GM12878 (cell line): ENCODE results near the gene PGM2L1. TPM values are rescaled to one million over a fixed set of nuclear protein-coding genes. Genes with fewer than 3 reads are reported as not detected.

Source experiments
- ATAC-seq: fragments of 200-7000 bp; cut with Tn5 transposase; 3 replicates; pipeline ENCODE4 v1.9.1; 2020; ENCODE audit warnings: mild to moderate bottlenecking, moderate library complexity
- BruUV-seq: library from RNA; stranded (reverse); fragments of 400-500 nt; replicated peaks from 2 replicates; lab custom pipeline; 2021; lab: Mats Ljungman, UMichigan
- CTCF ChIA-PET: fragments of 300-600 bp; sonication (Branson Sonifier 250); formaldehyde crosslinking; extraction: SDS; loops from one replicate; lab custom pipeline; 2021; ENCODE audit warnings: inconsistent platforms; lab: Yijun Ruan, JAX
- POLR2A ChIA-PET: fragments of 350-600 bp; formaldehyde crosslinking; extraction: SDS; loops from one replicate; lab custom pipeline; 2021; ENCODE audit warnings: inconsistent platforms; lab: Charles Lee
- RAD21 ChIA-PET: fragments of 300-600 bp; sonication (Branson Sonifier 250); formaldehyde crosslinking; loops from one replicate; lab custom pipeline; 2023; ENCODE audit warnings: antibody characterized with exemption; ENCODE audit not compliant: unreplicated experiment; lab: Charles Lee
- SMC1A ChIA-PET: fragments of 300-600 bp; sonication (Branson Sonifier 250); formaldehyde crosslinking; loops from one replicate; lab custom pipeline; 2023; ENCODE audit not compliant: unreplicated experiment, uncharacterized antibody; lab: Charles Lee
- DNase-seq: peaks from one replicate; pipeline ENCODE4 v3.0.0-alpha.2; 2011; ENCODE audit warnings: low read depth, low spot score
- FAIRE-seq: peaks from 3 replicates; lab custom pipeline; 2011; peaks lifted over from hg19 to GRCh38; lab: Jason Lieb, UNC
- H2AFZ ChIP-seq: 2 replicates; pipeline ENCODE4 v1.6.0; 2011; ENCODE audit warnings: low read depth, low read length, control low read depth; ENCODE audit not compliant: control insufficient read depth
- H3K27ac ChIP-seq: 2 replicates; pipeline ENCODE4 v1.5.1; 2011; ENCODE audit warnings: control low read depth; ENCODE audit not compliant: control insufficient read depth, insufficient read depth
- H3K27me3 ChIP-seq, 2 experiments: replicated peaks in 1 of 2; 2 replicates each; pipeline versions ENCODE4 v1.6.0 to v1.6.1; 2011; ENCODE audit warnings: low read length in 1 of 2; ENCODE audit not compliant: control insufficient read depth in 2 of 2, insufficient read depth in 2 of 2
- H3K36me3 ChIP-seq, 2 experiments: 2 replicates each; pipeline ENCODE4 v1.5.1; 2011; ENCODE audit warnings: low read length in 1 of 2; ENCODE audit not compliant: control insufficient read depth in 2 of 2, insufficient read depth in 2 of 2
- H3K4me1 ChIP-seq: 2 replicates; pipeline ENCODE4 v1.6.1; 2011; ENCODE audit warnings: mild to moderate bottlenecking, low read length, moderate library complexity, mixed read lengths; ENCODE audit not compliant: control insufficient read depth, insufficient read depth
- H3K4me2 ChIP-seq: 2 replicates; pipeline ENCODE4 v1.6.0; 2011; ENCODE audit warnings: control low read depth; ENCODE audit not compliant: control insufficient read depth, insufficient read depth
- H3K4me3 ChIP-seq: fragments of 200-600 bp; sonication (generic); 2 replicates; pipeline ENCODE4 v1.5.1; 2016
- H3K79me2 ChIP-seq: 2 replicates; pipeline ENCODE4 v1.6.0; 2011; ENCODE audit warnings: low read length; ENCODE audit not compliant: control insufficient read depth, insufficient read depth
- H3K9ac ChIP-seq: 2 replicates; pipeline ENCODE4 v1.8.0; 2011; ENCODE audit warnings: low read length, control low read depth, mixed read lengths; ENCODE audit not compliant: control insufficient read depth, insufficient read depth
- H3K9me3 ChIP-seq: replicated peaks from 3 replicates; pipeline ENCODE4 v1.5.1; 2011; ENCODE audit warnings: mild to moderate bottlenecking, low read length; ENCODE audit not compliant: control insufficient read depth, insufficient read depth
- H4K20me1 ChIP-seq: 2 replicates; pipeline ENCODE4 v1.6.0; 2011; ENCODE audit not compliant: control insufficient read depth, insufficient read depth
- CREB1 ChIP-seq: IDR thresholded peaks from 2 replicates; pipeline ENCODE4 v1.6.1; 2012; ENCODE audit warnings: low read depth, mild to moderate bottlenecking, inconsistent platforms
- CREM ChIP-seq: IDR thresholded peaks from 2 replicates; pipeline ENCODE4 v1.6.1; 2014; ENCODE audit warnings: antibody characterized with exemption, low read depth
- E2F4 ChIP-seq: IDR thresholded peaks from 2 replicates; pipeline ENCODE4 v1.6.1; 2012; ENCODE audit warnings: low read depth, low read length, improper control_type of control experiment
- KLF5 ChIP-seq: fragments of 450-650 bp; IDR thresholded peaks from 2 replicates; pipeline ENCODE4 v1.6.1; 2014; ENCODE audit warnings: mild to moderate bottlenecking; ENCODE audit not compliant: partially characterized antibody
- MEF2A ChIP-seq: IDR thresholded peaks from 2 replicates; pipeline ENCODE4 v1.6.1; 2011; ENCODE audit warnings: low read depth, mild to moderate bottlenecking, low read length, moderate library complexity; ENCODE audit not compliant: insufficient read depth
- NFYA ChIP-seq: IDR thresholded peaks from 2 replicates; pipeline ENCODE4 v1.6.1; 2011; ENCODE audit warnings: low read depth, mild to moderate bottlenecking, low read length, improper control_type of control experiment, borderline replicate concordance
- PAX5 ChIP-seq: IDR thresholded peaks from 2 replicates; pipeline ENCODE4 v1.6.1; 2011; ENCODE audit warnings: low read depth, low read length, borderline replicate concordance
- PAX8 ChIP-seq: fragments of 450-650 bp; IDR thresholded peaks from 2 replicates; pipeline ENCODE4 v1.6.1; 2017; ENCODE audit warnings: mild to moderate bottlenecking, moderate library complexity
- POLR2AphosphoS2 ChIP-seq: IDR thresholded peaks from 2 replicates; pipeline ENCODE4 v1.6.1; 2011; ENCODE audit warnings: low read depth, mild to moderate bottlenecking, low read length, improper control_type of control experiment, moderate library complexity
- REST ChIP-seq: IDR thresholded peaks from 2 replicates; pipeline ENCODE4 v1.6.1; 2012; ENCODE audit warnings: mild to moderate bottlenecking, low read depth, low read length
- RFX5 ChIP-seq: IDR thresholded peaks from 2 replicates; pipeline ENCODE4 v1.6.1; 2011; ENCODE audit warnings: low read depth, low read length, improper control_type of control experiment
- SIX5 ChIP-seq: IDR thresholded peaks from 2 replicates; pipeline ENCODE4 v1.6.1; 2011; ENCODE audit warnings: mild to moderate bottlenecking, low read depth, low read length, moderate library complexity; ENCODE audit not compliant: severe bottlenecking
- SP1 ChIP-seq: IDR thresholded peaks from one replicate; pipeline ENCODE4 v1.6.1; 2011; ENCODE audit warnings: low read depth, low read length
- SUPT20H ChIP-seq: IDR thresholded peaks from 2 replicates; pipeline ENCODE4 v1.6.1; 2011; ENCODE audit warnings: low read depth, mild to moderate bottlenecking, low read length, moderate library complexity, borderline replicate concordance; ENCODE audit not compliant: control insufficient read depth
- TCF7 ChIP-seq: IDR thresholded peaks from 2 replicates; pipeline ENCODE4 v1.6.1; 2014; ENCODE audit warnings: antibody characterized with exemption, borderline replicate concordance
- ZNF274 ChIP-seq: IDR thresholded peaks from one replicate; pipeline ENCODE4 v1.8.0; 2011; ENCODE audit not compliant: insufficient read length, insufficient read depth
- WGBS: methylation state at CpG from one replicate; pipeline ENCODE4 v1.1.6; 2016; ENCODE audit warnings: low lambda C conversion rate; ENCODE audit not compliant: insufficient replicate concordance, insufficient coverage; ENCODE audit errors: missing lambda C conversion rate; 5-methylcytosine and 5-hydroxymethylcytosine counted together
- in situ Hi-C: fragments of 300-500 bp; cut with MboI; formaldehyde crosslinking; loops from 9 replicates; pipeline ENCODE4 v1.14.3; 2018; ENCODE audit warnings: mixed read lengths
- intact Hi-C: fragments of 100-400 bp; cut with micrococcal nuclease; formaldehyde crosslinking; loops from one replicate; pipeline ENCODE4 v1.14.2; 2022; ENCODE audit not compliant: unreplicated experiment
- polyA plus RNA-seq, 11 experiments: library from polyadenylated mRNA; depleted of rRNA in 4 of 11; unstranded in 6 of 11; stranded (reverse) in 5 of 11; fragments of >200 nt; fragmentation: Nextera tagmentation in 4 of 11; fragmentation: Illumina TruSeq in 1 of 11; extraction: Ambion mirVana in 4 of 11; extraction: Trizol in 1 of 11; gene quantifications; 1 replicate in 1 of 11; 2 replicates in 10 of 11; pipeline versions ENCODE4 v1.2.1 to v1.2.3, GENCODE V29; 2011 to 2016; ENCODE audit warnings: inconsistent platforms in 2 of 11, missing spikeins in 2 of 11, low read depth in 1 of 11
- total RNA-seq, 4 experiments: library from RNA; depleted of rRNA in 3 of 4; stranded (reverse); fragments of >200 nt in 3 of 4; fragmentation: Illumina TruSeq in 1 of 4; extraction: Trizol in 1 of 4; gene quantifications; 2 replicates each; pipeline versions ENCODE4 v1.2.1 to v1.2.3, GENCODE V29; 2013 to 2021

PGM2L1 gene
- total and polyA plus RNA-seq, 10 of the 15 experiments (the other 5 are each of a cell fraction or from before 2014, with no cell fraction given) = 0.04 to 0.20 (median 0.13) TPM; not detected in 1

- no peak overlapping the region for H3K27ac ChIP-seq
- in situ Hi-C loops (no loop called here), intact Hi-C loops (no loop called here)
- H3K4me3 ChIP-seq = no peak overlapping the region
- TF ChIP-seq PAX5 (no peak), SP1 (no peak), POLR2AphosphoS2 (no peak), SUPT20H (no peak), PAX8 (no peak), NFYA (no peak), REST (no peak), RFX5 (no peak), SIX5 (no peak), E2F4 (no peak), TCF7 (no peak), CREM (no peak), KLF5 (no peak), ZNF274 (no peak), MEF2A (no peak), CREB1 (no peak)
- no peaks in the 10 kb centered on the region for H4K20me1 ChIP-seq
- ChIA-PET POLR2A (no interaction called here), SMC1A (interaction anchor here (1.3 to 1.9 kb wide), 4 partner anchors 17 to 695 kb away, joined by 3 to 12 read pairs (median 6); no protein-coding TSS in a partner anchor), CTCF (interaction anchor here (1.1 to 2.2 kb wide), 8 partner anchors 8 to 389 kb away, joined by 3 to 23 read pairs (median 4); partner anchors contain the start of gene PGM2L1), RAD21 (no interaction called here)
- no peak overlapping the region for H3K4me2 ChIP-seq
- ATAC-seq (no peak), FAIRE-seq (no peak), DNase-seq (no peak)
- H2AFZ ChIP-seq = no peak overlapping the region
- no peaks in the 10 kb centered on the region; the same call in 1 of the 3 replicates for H3K9me3 ChIP-seq
- no peaks in the 10 kb centered on the region for H3K36me3 ChIP-seq
- H3K4me1 ChIP-seq = no peaks in the 10 kb centered on the region
- H3K27me3 ChIP-seq = 0 out of 4 replicates have a peak, but pooled peaks cover 0 to 3% of the 10 kb centered on the region in 2 experiments
- 0% methylated on average over 2 of the region's 2 CpGs for WGBS
- no peak overlapping the region for H3K9ac ChIP-seq
- no peaks in the 10 kb centered on the region for H3K79me2 ChIP-seq
- no TSS peak for BruUV-seq
Measured at GRCh38 chr11:74320538-74320937, 77.7 kb downstream of the PGM2L1 start.
